ENCODE measurements around the gene WIPI1.

Gene WIPI1

GRCh38 chr17:68491381-68492231 lies 34.3 kb upstream of the WIPI1 start:
- no peaks in the 10 kb centered on the region for H3K36me3 ChIP-seq (ENCODE audit: insufficient read depth, low read length)
- no peak overlapping the region for H3K9ac ChIP-seq (ENCODE audit: insufficient read length)
- H3K27ac ChIP-seq, result no peak overlapping the region
- H3K9me3 ChIP-seq (ENCODE audit: low read depth, low read length), result no peaks in the 10 kb centered on the region
- DNase-seq (ENCODE audit: low read depth, low spot score), result no peak
- no peak for TF ChIP-seq EZH2 (IDR thresholded peaks at IDR 0.05)
- no peak for TF ChIP-seq FOXP2 (optimal IDR thresholded peaks at IDR 0.05; ENCODE audit: control extremely low read depth, extremely low read length, insufficient read depth)
- no peak for TF ChIP-seq POLR2AphosphoS5 (IDR thresholded peaks at IDR 0.05; ENCODE audit: borderline replicate concordance, low read depth, low read length)
- H3K4me3 ChIP-seq, result no peak overlapping the region

DNA sequence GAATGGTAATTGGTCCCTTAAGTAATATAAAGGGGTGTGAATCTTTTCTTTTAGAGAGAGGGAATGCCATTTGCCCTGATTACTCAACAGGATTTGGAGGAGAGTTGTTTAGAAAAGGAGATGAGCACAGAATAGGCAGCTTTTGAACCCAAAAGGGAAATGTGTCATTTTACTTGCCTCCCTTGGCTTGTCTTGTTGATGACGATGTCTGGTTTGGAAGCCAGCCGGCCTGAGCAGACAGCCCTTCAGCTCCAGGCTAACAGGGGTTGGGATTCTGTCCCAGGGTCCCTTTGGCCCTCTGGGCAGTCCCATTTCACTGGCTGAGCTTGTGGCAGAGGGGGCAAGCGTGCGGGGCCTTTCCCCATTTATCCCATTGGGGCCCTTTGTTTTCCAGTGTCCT lies 32.6 kb upstream of the WIPI1 start:
- TF ChIP-seq FOXP2 (optimal IDR thresholded peaks at IDR 0.05; ENCODE audit: control extremely low read depth, extremely low read length, insufficient read depth), result no peak
- no peak for TF ChIP-seq EZH2 (IDR thresholded peaks at IDR 0.05)
- TF ChIP-seq POLR2AphosphoS5 (IDR thresholded peaks at IDR 0.05; ENCODE audit: borderline replicate concordance, low read depth, low read length), result no peak
- no peak for DNase-seq (ENCODE audit: low read depth, low spot score)
- H3K9ac ChIP-seq (ENCODE audit: insufficient read length), result no peak overlapping the region
- H3K27ac ChIP-seq, result no peak overlapping the region
- H3K36me3 ChIP-seq (ENCODE audit: insufficient read depth, low read length), result no peaks in the 10 kb centered on the region
- H3K9me3 ChIP-seq (ENCODE audit: low read depth, low read length), result no peaks in the 10 kb centered on the region
- no peak overlapping the region for H3K4me3 ChIP-seq

GRCh38 chr17:68484458-68484857 lies 27.2 kb upstream of the WIPI1 start:
- no peak for DNase-seq (ENCODE audit: low read depth, low spot score)
- no peak for TF ChIP-seq POLR2AphosphoS5 (IDR thresholded peaks at IDR 0.05; ENCODE audit: borderline replicate concordance, low read depth, low read length)
- no peak overlapping the region for H3K9ac ChIP-seq (ENCODE audit: insufficient read length)
- H3K4me3 ChIP-seq, result no peak overlapping the region
- no peak overlapping the region for H3K27ac ChIP-seq
- H3K9me3 ChIP-seq (ENCODE audit: low read depth, low read length), result no peaks in the 10 kb centered on the region
- no peaks in the 10 kb centered on the region for H3K36me3 ChIP-seq (ENCODE audit: insufficient read depth, low read length)

DNA sequence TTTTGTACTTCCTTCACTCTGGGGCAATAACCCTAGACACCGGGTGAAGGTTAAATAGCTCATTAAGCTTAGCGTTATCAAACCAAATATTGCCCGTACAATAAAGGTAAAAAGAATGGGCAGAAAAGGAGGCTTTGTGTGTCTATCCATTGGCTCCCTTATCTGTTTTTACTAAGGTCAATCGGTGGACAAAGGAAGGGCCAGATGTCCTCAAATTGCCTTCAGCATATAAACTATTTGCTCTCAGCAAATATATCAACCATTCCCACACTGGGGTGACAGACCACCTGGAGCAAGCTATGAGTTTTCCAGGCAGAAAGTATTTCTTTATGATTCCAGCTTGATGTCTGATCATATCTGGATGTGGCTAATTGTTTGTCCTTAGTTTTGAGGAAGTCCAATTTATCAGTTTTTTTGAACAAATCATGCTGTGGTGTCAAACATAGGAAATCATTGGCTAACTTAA lies 25.3 kb upstream of the WIPI1 start:
- DNase-seq (ENCODE audit: low read depth, low spot score), result no peak
- no peak overlapping the region for H3K27ac ChIP-seq
- H3K4me3 ChIP-seq, result no peak overlapping the region
- TF ChIP-seq POLR2AphosphoS5 (IDR thresholded peaks at IDR 0.05; ENCODE audit: borderline replicate concordance, low read depth, low read length) (no peak), EZH2 (IDR thresholded peaks at IDR 0.05) (no peak), FOXP2 (optimal IDR thresholded peaks at IDR 0.05; ENCODE audit: control extremely low read depth, extremely low read length, insufficient read depth) (no peak)
- H3K9ac ChIP-seq (ENCODE audit: insufficient read length), result no peak overlapping the region
- H3K36me3 ChIP-seq (ENCODE audit: insufficient read depth, low read length), result no peaks in the 10 kb centered on the region
- H3K9me3 ChIP-seq (ENCODE audit: low read depth, low read length), result no peaks in the 10 kb centered on the region

- Histone ChIP-seq H3K9ac (ENCODE audit: insufficient read length) (no peak overlapping the region), H3K9me3 (ENCODE audit: low read depth, low read length) (no peaks in the 10 kb centered on the region), H3K27ac (no peak overlapping the region), H3K36me3 (ENCODE audit: insufficient read depth, low read length) (no peaks in the 10 kb centered on the region), H3K4me3 (no peak overlapping the region)
- no peak for DNase-seq (ENCODE audit: low read depth, low spot score)
- TF ChIP-seq POLR2AphosphoS5 (IDR thresholded peaks at IDR 0.05; ENCODE audit: borderline replicate concordance, low read depth, low read length), result no peak
- no peak for TF ChIP-seq EZH2 (IDR thresholded peaks at IDR 0.05)
- TF ChIP-seq FOXP2 (optimal IDR thresholded peaks at IDR 0.05; ENCODE audit: control extremely low read depth, extremely low read length, insufficient read depth), result no peak
Observed at GRCh38 chr17:68480885-68481284, 23.6 kb upstream of the WIPI1 start.

GRCh38 chr17:68470961-68471360 lies 13.7 kb upstream of the WIPI1 start:
- Histone ChIP-seq H3K9ac (ENCODE audit: insufficient read length) (no peak overlapping the region), H3K9me3 (ENCODE audit: low read depth, low read length) (no peaks in the 10 kb centered on the region), H3K36me3 (ENCODE audit: insufficient read depth, low read length) (no peaks in the 10 kb centered on the region), H3K27ac (no peak overlapping the region), H3K4me3 (no peak overlapping the region)
- DNase-seq (ENCODE audit: low read depth, low spot score), result no peak
- TF ChIP-seq EZH2 (IDR thresholded peaks at IDR 0.05) (no peak), FOXP2 (optimal IDR thresholded peaks at IDR 0.05; ENCODE audit: control extremely low read depth, extremely low read length, insufficient read depth) (no peak), POLR2AphosphoS5 (IDR thresholded peaks at IDR 0.05; ENCODE audit: borderline replicate concordance, low read depth, low read length) (no peak)

GRCh38 chr17:68468788-68469187 lies 11.5 kb upstream of the WIPI1 start:
- TF ChIP-seq FOXP2 (optimal IDR thresholded peaks at IDR 0.05; ENCODE audit: control extremely low read depth, extremely low read length, insufficient read depth), result no peak
- H3K4me3 ChIP-seq, result no peak overlapping the region
- DNase-seq (ENCODE audit: low read depth, low spot score), result no peak
- no peak overlapping the region for H3K27ac ChIP-seq
- no peaks in the 10 kb centered on the region for H3K9me3 ChIP-seq (ENCODE audit: low read depth, low read length)
- no peaks in the 10 kb centered on the region for H3K36me3 ChIP-seq (ENCODE audit: insufficient read depth, low read length)
- H3K9ac ChIP-seq (ENCODE audit: insufficient read length), result no peak overlapping the region

DNA sequence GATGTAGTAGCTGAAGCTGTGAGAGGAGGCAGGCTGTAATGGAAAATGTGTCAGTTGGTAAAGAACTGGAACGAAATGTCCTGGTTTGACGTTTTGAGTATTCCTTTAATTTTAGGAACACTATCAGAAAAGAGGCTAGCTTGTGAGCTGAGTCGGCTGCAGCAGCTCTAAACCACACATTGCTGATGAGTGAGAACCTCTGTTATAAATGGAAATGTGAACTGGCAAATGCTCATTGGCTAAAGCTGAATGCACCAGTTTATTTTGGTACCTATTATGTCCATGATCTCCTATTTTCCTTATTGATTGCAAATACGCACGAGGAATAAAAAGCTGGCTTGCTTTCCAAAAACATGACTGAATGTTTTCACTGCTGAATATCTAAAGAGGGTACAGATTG lies 11.0 kb upstream of the WIPI1 start:
- no peak overlapping the region for H3K27ac ChIP-seq

More for the DNA sequence above, 11.0 kb upstream of the WIPI1 start:
- Histone ChIP-seq H3K9ac (ENCODE audit: insufficient read length) (no peak overlapping the region), H3K9me3 (ENCODE audit: low read depth, low read length) (no peaks in the 10 kb centered on the region), H3K36me3 (ENCODE audit: insufficient read depth, low read length) (no peaks in the 10 kb centered on the region), H3K4me3 (no peak overlapping the region)
- TF ChIP-seq EZH2 (IDR thresholded peaks at IDR 0.05), result no peak
- no peak for TF ChIP-seq FOXP2 (optimal IDR thresholded peaks at IDR 0.05; ENCODE audit: control extremely low read depth, extremely low read length, insufficient read depth)
- TF ChIP-seq POLR2AphosphoS5 (IDR thresholded peaks at IDR 0.05; ENCODE audit: borderline replicate concordance, low read depth, low read length), result no peak
- DNase-seq (ENCODE audit: low read depth, low spot score), result no peak

Data from SK-N-MC (cell line).